Neuronal stem cell (in vitro differentiated cells): ENCODE results near the gene DHRS4L2.
"Not testable (repeated sequence)": the region's sequence is repeated elsewhere in the genome, so short reads cannot be mapped to it uniquely, and the experiment has no call there.

Experiments
- DNase-seq: peaks from one replicate; pipeline ENCODE4 v3.0.0-alpha.2; 2013; ENCODE audit warnings: low spot score
- H2AFZ ChIP-seq: one replicate; pipeline ENCODE4 v1.6.1; 2013; ENCODE audit warnings: mild to moderate bottlenecking, low read length, inconsistent platforms
- H2AK5ac ChIP-seq: 2 replicates; pipeline ENCODE4 v1.6.1; 2013; ENCODE audit warnings: low read depth, mild to moderate bottlenecking, inconsistent platforms, low read length, moderate library complexity, mixed read lengths
- H2BK120ac ChIP-seq: 2 replicates; pipeline ENCODE4 v1.6.1; 2013; ENCODE audit warnings: low read depth, mild to moderate bottlenecking, inconsistent platforms, low read length, moderate library complexity, mixed read lengths
- H2BK12ac ChIP-seq: one replicate; pipeline ENCODE4 v1.6.1; 2013; ENCODE audit warnings: low read length, inconsistent platforms
- H2BK15ac ChIP-seq: 2 replicates; pipeline ENCODE4 v1.6.1; 2013; ENCODE audit warnings: mild to moderate bottlenecking, low read length, inconsistent platforms, mixed read lengths
- H2BK5ac ChIP-seq: one replicate; pipeline ENCODE4 v1.6.1; 2013; ENCODE audit warnings: inconsistent platforms, mild to moderate bottlenecking, low read length, moderate library complexity
- H3K14ac ChIP-seq: one replicate; pipeline ENCODE4 v1.6.1; 2013; ENCODE audit warnings: low read length, inconsistent platforms
- H3K18ac ChIP-seq: 2 replicates; pipeline ENCODE4 v1.6.1; 2013; ENCODE audit warnings: low read length, inconsistent platforms
- H3K23ac ChIP-seq: 2 replicates; pipeline ENCODE4 v1.6.1; 2013; ENCODE audit warnings: low read depth, mild to moderate bottlenecking, mixed read lengths, low read length, inconsistent platforms; ENCODE audit not compliant: poor library complexity
- H3K27ac ChIP-seq: replicated peaks from 3 replicates; pipeline ENCODE4 v1.5.1; 2013; ENCODE audit warnings: low read length, inconsistent platforms
- H3K27me3 ChIP-seq, 3 experiments: 2 replicates each; pipeline ENCODE4 v1.6.1; 2013; ENCODE audit warnings: low read length in 3 of 3, mild to moderate bottlenecking in 2 of 3, inconsistent platforms in 1 of 3, low read depth in 1 of 3, mixed read lengths in 1 of 3, moderate library complexity in 1 of 3; ENCODE audit not compliant: control insufficient read depth in 3 of 3, insufficient read depth in 3 of 3
- H3K36me3 ChIP-seq, 2 donors: replicated peaks in 1 of 2; 2 replicates each; pipeline ENCODE4 v1.6.1; 2013; ENCODE audit warnings: low read length in 2 of 2; ENCODE audit not compliant: control insufficient read depth in 2 of 2, insufficient read depth in 2 of 2
- H3K4ac ChIP-seq: 2 replicates; pipeline ENCODE4 v1.6.1; 2013; ENCODE audit warnings: inconsistent platforms, mild to moderate bottlenecking, low read length, moderate library complexity
- H3K4me1 ChIP-seq, 2 donors: 1 replicate in 1 of 2; 2 replicates in 1 of 2; pipeline ENCODE4 v1.6.1; 2013; ENCODE audit warnings: low read length in 2 of 2, low read depth in 1 of 2; ENCODE audit not compliant: control insufficient read depth in 2 of 2, insufficient read depth in 1 of 2
- H3K4me2 ChIP-seq: one replicate; pipeline ENCODE4 v1.6.1; 2013; ENCODE audit warnings: mild to moderate bottlenecking, low read length, inconsistent platforms; ENCODE audit not compliant: insufficient read depth, poor library complexity, severe bottlenecking
- H3K4me3 ChIP-seq, 2 donors: 2 replicates each; pipeline ENCODE4 v1.5.1; 2013; ENCODE audit warnings: low read length in 2 of 2, mild to moderate bottlenecking in 2 of 2, inconsistent platforms in 1 of 2, moderate library complexity in 1 of 2
- H3K79me1 ChIP-seq: one replicate; pipeline ENCODE4 v1.6.1; 2013; ENCODE audit warnings: low read depth, mild to moderate bottlenecking, inconsistent platforms, low read length, moderate library complexity
- H3K9ac ChIP-seq: one replicate; pipeline ENCODE4 v1.6.1; 2013; ENCODE audit warnings: mild to moderate bottlenecking, low read depth, low read length, inconsistent platforms; ENCODE audit not compliant: poor library complexity
- H3K9me3 ChIP-seq, 2 donors: replicated peaks in 1 of 2; 2 replicates each; pipeline versions ENCODE3 to v1.6.1; 2013; ENCODE audit warnings: low read length in 2 of 2, mild to moderate bottlenecking in 2 of 2, inconsistent platforms in 1 of 2, low read depth in 1 of 2, mixed read lengths in 1 of 2, moderate library complexity in 1 of 2; ENCODE audit not compliant: control insufficient read depth in 2 of 2, insufficient read depth in 1 of 2
- H4K8ac ChIP-seq: one replicate; pipeline ENCODE4 v1.6.1; 2013; ENCODE audit warnings: low read depth, mild to moderate bottlenecking, inconsistent platforms, low read length, moderate library complexity
- H4K91ac ChIP-seq: one replicate; pipeline ENCODE4 v1.6.1; 2013; ENCODE audit warnings: low read length, low read depth, mild to moderate bottlenecking, inconsistent platforms; ENCODE audit not compliant: poor library complexity
- WGBS, 2 donors: extraction: QIAGEN DNeasy Blood & Tissue Kit; methylation state at CpG; one replicate each; pipeline ENCODE4 v1.1.7; 2013; ENCODE audit warnings: missing lambda C conversion rate in 2 of 2, mixed read lengths in 1 of 2; ENCODE audit not compliant: insufficient read length in 2 of 2, insufficient replicate concordance in 1 of 2; ENCODE audit errors: extremely low coverage in 2 of 2; 5-methylcytosine and 5-hydroxymethylcytosine counted together

The DHRS4L2 gene

GRCh38 chr14:23961704-23962103 is 27.0 kb upstream of the DHRS4L2 start:
- not testable (repeated sequence) for H2BK12ac ChIP-seq, H4K91ac ChIP-seq, H3K36me3 ChIP-seq, H3K4me1 ChIP-seq, H3K9ac ChIP-seq, H3K23ac ChIP-seq, H3K18ac ChIP-seq, DNase-seq, H2AK5ac ChIP-seq, H2AFZ ChIP-seq, H3K9me3 ChIP-seq, H3K14ac ChIP-seq, H3K27ac ChIP-seq, H3K4ac ChIP-seq, H3K79me1 ChIP-seq, H3K4me3 ChIP-seq, H4K8ac ChIP-seq, H3K4me2 ChIP-seq, H2BK5ac ChIP-seq, H2BK15ac ChIP-seq, H3K27me3 ChIP-seq, H2BK120ac ChIP-seq
- WGBS, 2 donors: no CpG with 5 or more reads among the region's 2 CpGs

GRCh38 chr14:23969130-23969480 is 19.6 kb upstream of the DHRS4L2 start:
- H3K4me1 ChIP-seq, H3K36me3 ChIP-seq, H2AFZ ChIP-seq, H3K18ac ChIP-seq, H3K4me2 ChIP-seq, H3K4ac ChIP-seq, H3K14ac ChIP-seq, H3K79me1 ChIP-seq, H2AK5ac ChIP-seq, H2BK120ac ChIP-seq, H3K9me3 ChIP-seq, H3K9ac ChIP-seq, H2BK15ac ChIP-seq, H3K27ac ChIP-seq, H4K8ac ChIP-seq, H3K23ac ChIP-seq, H2BK5ac ChIP-seq, H4K91ac ChIP-seq, H3K27me3 ChIP-seq, H3K4me3 ChIP-seq, DNase-seq, H2BK12ac ChIP-seq: not testable (repeated sequence)
- WGBS, 2 donors: no CpG with 5 or more reads among the region's 9 CpGs

- not testable (repeated sequence) for H3K27me3 ChIP-seq, H4K8ac ChIP-seq, DNase-seq, H3K36me3 ChIP-seq, H4K91ac ChIP-seq, H3K14ac ChIP-seq, H3K4me3 ChIP-seq, H3K79me1 ChIP-seq, H2BK5ac ChIP-seq, H3K4ac ChIP-seq, H3K18ac ChIP-seq, H2AK5ac ChIP-seq, H2BK12ac ChIP-seq, H2BK120ac ChIP-seq, H3K4me1 ChIP-seq, H2BK15ac ChIP-seq, H3K27ac ChIP-seq, H3K23ac ChIP-seq, H3K9me3 ChIP-seq
- Histone ChIP-seq H3K9ac (peak overlapping the region; percentile 44), H3K4me2 (peak overlapping the region; percentile 33), H2AFZ (peak overlapping the region; percentile 45)
- WGBS, 2 donors: no CpG with 5 or more reads among the region's 61 CpGs
Measured at GRCh38 chr14:23969481-23970282, 19.0 kb upstream of the DHRS4L2 start.

GRCh38 chr14:23970283-23970659 is 18.5 kb upstream of the DHRS4L2 start:
- not testable (repeated sequence) for H2BK12ac ChIP-seq, H3K27ac ChIP-seq, H4K8ac ChIP-seq, H3K9me3 ChIP-seq, H3K23ac ChIP-seq, H3K4ac ChIP-seq, H2BK5ac ChIP-seq, H2AK5ac ChIP-seq, H2BK120ac ChIP-seq, H3K18ac ChIP-seq, H3K14ac ChIP-seq, H3K27me3 ChIP-seq, H3K9ac ChIP-seq, H2AFZ ChIP-seq, H2BK15ac ChIP-seq, H3K79me1 ChIP-seq, H3K4me1 ChIP-seq, H3K4me3 ChIP-seq, H3K36me3 ChIP-seq, DNase-seq, H3K4me2 ChIP-seq, H4K91ac ChIP-seq
- no CpG with 5 or more reads among the region's 15 CpGs for WGBS, 2 donors
